Natural killer cell (primary cell): ENCODE data around the gene KRTAP5-10. TPM values are rescaled to one million over a fixed set of nuclear protein-coding genes. Genes with fewer than 3 reads are reported as not detected.
"Not testable (repeated sequence)": the region's sequence is repeated elsewhere in the genome, so short reads cannot be mapped to it uniquely, and the experiment has no call there.

ENCODE experiments used
- ATAC-seq, 3 donors: fragments of 150-1000 bp in 2 of 3; fragments of 200-7000 bp in 1 of 3; cut with Tn5 transposase; 1 replicate in 1 of 3; 2 replicates in 2 of 3; pipeline ENCODE4 v1.10.0; 2021; ENCODE audit warnings: mild to moderate bottlenecking in 2 of 3, moderate library complexity in 2 of 3
- DNase-seq, 2 donors: peaks; one replicate each; pipeline versions ENCODE4 v3.0.0 to v3.0.0-alpha.2; 2013 to 2021; ENCODE audit warnings: mixed read lengths in 1 of 2
- H3K27ac ChIP-seq: one replicate; pipeline ENCODE4 v1.5.1; 2013; ENCODE audit warnings: mild to moderate bottlenecking, low read length
- H3K27me3 ChIP-seq: one replicate; pipeline ENCODE4 v1.6.1; 2013; ENCODE audit warnings: low read length; ENCODE audit not compliant: control insufficient read depth, insufficient read depth
- H3K36me3 ChIP-seq: one replicate; pipeline ENCODE4 v1.6.1; 2013; ENCODE audit warnings: low read length; ENCODE audit not compliant: control insufficient read depth, insufficient read depth
- H3K4me1 ChIP-seq: one replicate; pipeline ENCODE4 v1.6.1; 2013; ENCODE audit warnings: low read length; ENCODE audit not compliant: control insufficient read depth, insufficient read depth
- H3K4me3 ChIP-seq: one replicate; pipeline ENCODE4 v1.5.1; 2013; ENCODE audit warnings: low read length
- H3K9me3 ChIP-seq: one replicate; pipeline ENCODE4 v1.6.1; 2013; ENCODE audit warnings: low read length; ENCODE audit not compliant: control insufficient read depth, insufficient read depth
- H3K27ac Mint-ChIP-seq, 2 donors: one replicate each; pipeline ENCODE4 v1.8.0; 2022; ENCODE audit warnings: mild to moderate bottlenecking in 2 of 2, mixed read lengths in 2 of 2, moderate library complexity in 1 of 2
- H3K27me3 Mint-ChIP-seq, 2 donors: one replicate each; pipeline ENCODE4 v1.8.0; 2022; ENCODE audit warnings: low read depth in 2 of 2, mixed read lengths in 2 of 2
- H3K36me3 Mint-ChIP-seq: one replicate; pipeline ENCODE4 v1.8.0; 2022; ENCODE audit warnings: mixed read lengths
- H3K4me1 Mint-ChIP-seq, 2 donors: one replicate each; pipeline ENCODE4 v1.8.0; 2022; ENCODE audit warnings: mixed read lengths in 2 of 2
- H3K4me3 Mint-ChIP-seq: one replicate; pipeline ENCODE4 v1.8.0; 2022; ENCODE audit warnings: mild to moderate bottlenecking, moderate library complexity, mixed read lengths
- H3K9me3 Mint-ChIP-seq, 2 donors: one replicate each; pipeline ENCODE4 v1.8.0; 2022; ENCODE audit warnings: mixed read lengths in 2 of 2
- CTCF ChIP-seq: fragments of 200-600 bp; IDR thresholded peaks from one replicate; pipeline ENCODE4 v1.8.0; 2022; ENCODE audit warnings: antibody characterized with exemption
- WGBS: methylation state at CpG from one replicate; pipeline ENCODE4 v1.1.7; 2013; ENCODE audit warnings: missing lambda C conversion rate; ENCODE audit not compliant: insufficient coverage; 5-methylcytosine and 5-hydroxymethylcytosine counted together
- intact Hi-C: fragments of 100-400 bp; cut with micrococcal nuclease; formaldehyde crosslinking; loops from one replicate; pipeline ENCODE4 v1.14.2; 2022
- total RNA-seq, 4 donors: library from RNA; stranded (reverse); fragments of 120-200 nt in 1 of 4; gene quantifications; one replicate each; pipeline versions ENCODE4 v1.2.3 to v1.2.4, GENCODE V29; 2013 to 2022

The KRTAP5-10 gene
- total RNA-seq, 3 donors from 2014 or later (not counting 1 experiment from before 2014, with no cell fraction given) = not detected

- H3K27me3 Mint-ChIP-seq = peaks cover under 1 to 14% of the 10 kb centered on the region in 2 donors
- Histone ChIP-seq H3K27me3 (no peaks in the 10 kb centered on the region), H3K9me3 (no peaks in the 10 kb centered on the region), H3K4me1 (no peaks in the 10 kb centered on the region), H3K36me3 (no peaks in the 10 kb centered on the region), H3K4me3 (no peak overlapping the region), H3K27ac (no peak overlapping the region)
- no peak for ATAC-seq
- no peaks in the 10 kb centered on the region for H3K36me3 Mint-ChIP-seq
- H3K27ac Mint-ChIP-seq = no peak overlapping the region
- no peaks in the 10 kb centered on the region for H3K9me3 Mint-ChIP-seq
- intact Hi-C loops = no loop called here
- no peak for DNase-seq
- no peak overlapping the region for H3K4me3 Mint-ChIP-seq
- no peak for TF ChIP-seq CTCF
- peaks cover 0 to 2% of the 10 kb centered on the region in 2 donors for H3K4me1 Mint-ChIP-seq
- 80% methylated on average over 4 of the region's 4 CpGs for WGBS
Observed at GRCh38 chr11:71575723-71576424, 10.5 kb downstream of the KRTAP5-10 start.

GRCh38 chr11:71576688-71577465 lies 11.5 kb downstream of the KRTAP5-10 start:
- ATAC-seq = peak in 1 of 3 donors; percentile 8
- H3K36me3 ChIP-seq, H3K36me3 Mint-ChIP-seq, H3K4me1 ChIP-seq, H3K27ac ChIP-seq, H3K9me3 Mint-ChIP-seq, H3K4me1 Mint-ChIP-seq, H3K4me3 ChIP-seq, H3K27me3 ChIP-seq, H3K9me3 ChIP-seq, intact Hi-C loops, H3K4me3 Mint-ChIP-seq, DNase-seq, H3K27ac Mint-ChIP-seq: not testable (repeated sequence)
- peaks cover 10 to 21% of the 10 kb centered on the region in 2 donors for H3K27me3 Mint-ChIP-seq
- 92% methylated on average over 32 of the region's 41 CpGs for WGBS

GRCh38 chr11:71577469-71578004 lies 12.2 kb downstream of the KRTAP5-10 start:
- Histone ChIP-seq H3K4me3 (no peak overlapping the region), H3K36me3 (no peaks in the 10 kb centered on the region), H3K27ac (no peak overlapping the region), H3K4me1 (no peaks in the 10 kb centered on the region), H3K27me3 (no peaks in the 10 kb centered on the region), H3K9me3 (no peaks in the 10 kb centered on the region)
- WGBS = 92% methylated on average over 7 of the region's 7 CpGs
- Mint-ChIP-seq H3K27ac (no peak overlapping the region), H3K9me3 (no peaks in the 10 kb centered on the region), H3K4me3 (no peak overlapping the region), H3K27me3 (peaks cover 14 to 23% of the 10 kb centered on the region in 2 donors), H3K36me3 (no peaks in the 10 kb centered on the region), H3K4me1 (peaks cover 0 to 5% of the 10 kb centered on the region in 2 donors)
- DNase-seq (no peak), ATAC-seq (peak in 1 of 3 donors; percentile 7)
- intact Hi-C loops = no loop called here
- TF ChIP-seq CTCF = no peak

- H3K27me3 Mint-ChIP-seq = peaks cover 14 to 24% of the 10 kb centered on the region in 2 donors
- H3K4me3 ChIP-seq, H3K4me1 ChIP-seq, H3K27me3 ChIP-seq, H3K4me3 Mint-ChIP-seq, ATAC-seq, intact Hi-C loops, H3K27ac Mint-ChIP-seq, DNase-seq, H3K4me1 Mint-ChIP-seq, H3K36me3 Mint-ChIP-seq, H3K27ac ChIP-seq, H3K9me3 Mint-ChIP-seq, H3K36me3 ChIP-seq, H3K9me3 ChIP-seq: not testable (repeated sequence)
- WGBS = 71% methylated on average over 7 of the region's 7 CpGs
Observed at GRCh38 chr11:71579513-71579912, 14.2 kb downstream of the KRTAP5-10 start.
